OCI-LY3 (cell line): ENCODE measurements around the gene C1QTNF4.

Experiments
- H2AFZ ChIP-seq: fragments of 200-600, 300-600 bp; shearing (Covaris generic); 2 replicates; pipeline ENCODE4 v1.6.0; 2014; ENCODE audit warnings: antibody characterized with exemption, low read depth, low read length
- H3K27ac ChIP-seq: fragments of 200-600, 300-600 bp; sonication (generic); 2 replicates; pipeline ENCODE4 v1.5.1; 2014; ENCODE audit warnings: mild to moderate bottlenecking, low read length, moderate library complexity, mixed read lengths
- H3K27me3 ChIP-seq: fragments of 200-600, 300-600 bp; sonication (generic); 2 replicates; pipeline ENCODE4 v1.6.1; 2014; ENCODE audit warnings: low read depth, low read length, mixed read lengths
- H3K36me3 ChIP-seq: fragments of 200-600, 300-600 bp; sonication (generic); replicated peaks from 2 replicates; pipeline ENCODE3; 2014; ENCODE audit warnings: low read depth, low read length, mixed read lengths
- H3K4me1 ChIP-seq: fragments of 300-600, 200-600 bp; sonication (generic); 2 replicates; pipeline ENCODE4 v1.6.1; 2014; ENCODE audit warnings: low read length, mixed read lengths
- H3K4me2 ChIP-seq: fragments of 200-600, 300-600 bp; sonication (generic); 2 replicates; pipeline ENCODE4 v1.6.1; 2014; ENCODE audit warnings: low read length, mixed read lengths
- H3K4me3 ChIP-seq: fragments of 300-600, 200-600 bp; sonication (generic); 2 replicates; pipeline ENCODE4 v1.5.1; 2014; ENCODE audit warnings: antibody characterized with exemption, mild to moderate bottlenecking, low read length, moderate library complexity
- H3K79me2 ChIP-seq: fragments of 300-600, 200-600 bp; shearing (Covaris generic); 2 replicates; pipeline ENCODE4 v1.6.1; 2014; ENCODE audit warnings: mild to moderate bottlenecking, low read length, mixed read lengths
- H3K9ac ChIP-seq: fragments of 300-600, 200-600 bp; shearing (Covaris generic); 2 replicates; pipeline ENCODE4 v1.6.0; 2014; ENCODE audit warnings: mild to moderate bottlenecking, low read length, moderate library complexity
- H3K9me3 ChIP-seq: fragments of 200-600, 300-600 bp; shearing (Covaris generic); 2 replicates; pipeline ENCODE4 v1.6.1; 2014; ENCODE audit warnings: low read length, mixed read lengths; ENCODE audit not compliant: insufficient read depth
- H4K20me1 ChIP-seq: fragments of 200-600, 300-600 bp; sonication (generic); 2 replicates; pipeline ENCODE4 v1.6.1; 2016; ENCODE audit warnings: low read length, mixed read lengths; ENCODE audit not compliant: insufficient read depth
- EZH2phosphoT487 ChIP-seq: fragments of 200-600 bp; shearing (Covaris generic); IDR thresholded peaks from 2 replicates; pipeline ENCODE4 v1.6.1; 2018; ENCODE audit warnings: antibody characterized with exemption, mixed run types, low read depth
- TF ChIP-seq, protein P1 (sequence below): fragments of 200-600, 300-600 bp; sonication (generic); IDR thresholded peaks from 2 replicates; pipeline ENCODE4 v1.5.1; 2014; ENCODE audit warnings: antibody characterized with exemption, low read length, low read depth

Gene C1QTNF4

DNA sequence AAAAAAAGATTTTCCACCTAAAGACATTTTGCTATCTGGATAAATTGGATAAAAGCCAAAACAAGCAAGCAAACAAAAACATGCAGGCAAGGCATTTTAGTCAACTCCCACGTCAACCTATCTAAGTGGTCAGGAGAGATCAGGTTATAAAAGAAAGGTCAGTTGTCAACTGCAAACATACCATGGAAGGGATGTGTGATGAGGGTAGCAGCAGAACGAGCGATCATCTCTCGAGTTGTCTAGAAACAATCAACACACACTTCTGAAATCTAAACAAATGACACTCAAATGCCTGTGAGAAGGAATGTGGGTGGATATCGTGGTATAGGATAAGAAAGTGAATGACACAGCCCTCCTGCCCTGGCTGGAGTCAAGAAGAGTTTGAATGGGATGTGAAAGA is 37.3 kb upstream of the C1QTNF4 start:
- H3K79me2 ChIP-seq: no peaks in the 10 kb centered on the region
- no peak overlapping the region for H3K27ac ChIP-seq
- H3K36me3 ChIP-seq: peaks cover 46% of the 10 kb centered on the region
- no peaks in the 10 kb centered on the region for H3K27me3 ChIP-seq
- H4K20me1 ChIP-seq: no peaks in the 10 kb centered on the region
- H3K4me3 ChIP-seq: no peak overlapping the region
- H3K9ac ChIP-seq: no peak overlapping the region
- no peak overlapping the region for H2AFZ ChIP-seq
- H3K4me1 ChIP-seq: no peaks in the 10 kb centered on the region
- H3K4me2 ChIP-seq: no peak overlapping the region
- no peaks in the 10 kb centered on the region for H3K9me3 ChIP-seq
- no peak for TF ChIP-seq EZH2phosphoT487
- TF ChIP-seq, protein P1, sequence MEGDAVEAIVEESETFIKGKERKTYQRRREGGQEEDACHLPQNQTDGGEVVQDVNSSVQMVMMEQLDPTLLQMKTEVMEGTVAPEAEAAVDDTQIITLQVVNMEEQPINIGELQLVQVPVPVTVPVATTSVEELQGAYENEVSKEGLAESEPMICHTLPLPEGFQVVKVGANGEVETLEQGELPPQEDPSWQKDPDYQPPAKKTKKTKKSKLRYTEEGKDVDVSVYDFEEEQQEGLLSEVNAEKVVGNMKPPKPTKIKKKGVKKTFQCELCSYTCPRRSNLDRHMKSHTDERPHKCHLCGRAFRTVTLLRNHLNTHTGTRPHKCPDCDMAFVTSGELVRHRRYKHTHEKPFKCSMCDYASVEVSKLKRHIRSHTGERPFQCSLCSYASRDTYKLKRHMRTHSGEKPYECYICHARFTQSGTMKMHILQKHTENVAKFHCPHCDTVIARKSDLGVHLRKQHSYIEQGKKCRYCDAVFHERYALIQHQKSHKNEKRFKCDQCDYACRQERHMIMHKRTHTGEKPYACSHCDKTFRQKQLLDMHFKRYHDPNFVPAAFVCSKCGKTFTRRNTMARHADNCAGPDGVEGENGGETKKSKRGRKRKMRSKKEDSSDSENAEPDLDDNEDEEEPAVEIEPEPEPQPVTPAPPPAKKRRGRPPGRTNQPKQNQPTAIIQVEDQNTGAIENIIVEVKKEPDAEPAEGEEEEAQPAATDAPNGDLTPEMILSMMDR: no peak

DNA sequence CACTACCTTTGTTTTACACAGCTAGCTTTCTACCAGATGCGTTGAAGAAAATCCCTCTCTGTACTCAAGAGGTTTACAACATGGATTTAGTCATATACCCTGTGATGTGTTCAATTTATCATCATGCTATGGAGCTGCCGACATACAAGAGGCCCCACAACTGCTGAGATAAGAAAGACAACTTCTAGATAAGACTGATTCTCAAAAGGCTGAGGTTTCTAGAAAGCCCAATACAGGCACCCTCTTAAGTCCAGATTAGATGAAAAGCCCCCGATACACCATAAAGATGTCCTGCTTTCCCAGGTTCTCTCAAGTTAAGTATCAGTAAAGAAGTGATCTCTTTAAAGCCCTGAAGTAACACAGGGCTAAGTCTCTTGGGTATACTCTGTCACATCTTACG is 33.8 kb upstream of the C1QTNF4 start:
- Histone ChIP-seq H3K4me1 (no peaks in the 10 kb centered on the region), H3K4me3 (no peak overlapping the region), H3K4me2 (no peak overlapping the region), H3K9ac (no peak overlapping the region), H3K79me2 (no peaks in the 10 kb centered on the region), H4K20me1 (no peaks in the 10 kb centered on the region), H3K27ac (no peak overlapping the region), H3K27me3 (no peaks in the 10 kb centered on the region), H3K36me3 (peaks cover 42% of the 10 kb centered on the region), H3K9me3 (no peaks in the 10 kb centered on the region), H2AFZ (no peak overlapping the region)
- no peak for TF ChIP-seq EZH2phosphoT487
- TF ChIP-seq, protein P1: no peak

DNA sequence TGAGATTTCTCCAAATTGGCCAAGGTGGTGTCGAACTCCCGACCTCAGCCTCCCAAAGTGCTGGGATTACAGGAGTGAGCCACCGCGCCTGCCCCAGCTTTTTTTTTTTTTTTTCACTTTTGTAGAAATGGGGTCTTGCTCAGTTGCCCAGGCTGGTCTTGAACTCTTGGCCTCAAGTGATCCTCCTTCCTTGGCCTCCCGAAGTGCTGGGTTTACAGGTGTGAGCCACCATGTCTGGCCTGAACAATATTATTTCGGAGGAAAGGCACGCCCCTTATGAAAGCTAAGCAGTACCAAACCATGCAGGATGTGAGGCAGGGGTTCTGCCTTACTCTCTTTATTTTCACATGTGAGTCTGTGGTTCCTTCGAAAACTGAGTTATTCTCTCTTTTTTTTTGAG is 32.0 kb upstream of the C1QTNF4 start:
- no peak overlapping the region for H2AFZ ChIP-seq
- no peak overlapping the region for H3K4me3 ChIP-seq
- H3K9me3 ChIP-seq: no peaks in the 10 kb centered on the region
- TF ChIP-seq, protein P1: no peak
- TF ChIP-seq EZH2phosphoT487: no peak
- no peak overlapping the region for H3K4me2 ChIP-seq
- H3K36me3 ChIP-seq: peaks cover 43% of the 10 kb centered on the region
- no peaks in the 10 kb centered on the region for H3K4me1 ChIP-seq
- H3K27ac ChIP-seq: no peak overlapping the region
- H3K9ac ChIP-seq: no peak overlapping the region
- no peaks in the 10 kb centered on the region for H3K79me2 ChIP-seq
- no peaks in the 10 kb centered on the region for H3K27me3 ChIP-seq
- H4K20me1 ChIP-seq: no peaks in the 10 kb centered on the region

DNA sequence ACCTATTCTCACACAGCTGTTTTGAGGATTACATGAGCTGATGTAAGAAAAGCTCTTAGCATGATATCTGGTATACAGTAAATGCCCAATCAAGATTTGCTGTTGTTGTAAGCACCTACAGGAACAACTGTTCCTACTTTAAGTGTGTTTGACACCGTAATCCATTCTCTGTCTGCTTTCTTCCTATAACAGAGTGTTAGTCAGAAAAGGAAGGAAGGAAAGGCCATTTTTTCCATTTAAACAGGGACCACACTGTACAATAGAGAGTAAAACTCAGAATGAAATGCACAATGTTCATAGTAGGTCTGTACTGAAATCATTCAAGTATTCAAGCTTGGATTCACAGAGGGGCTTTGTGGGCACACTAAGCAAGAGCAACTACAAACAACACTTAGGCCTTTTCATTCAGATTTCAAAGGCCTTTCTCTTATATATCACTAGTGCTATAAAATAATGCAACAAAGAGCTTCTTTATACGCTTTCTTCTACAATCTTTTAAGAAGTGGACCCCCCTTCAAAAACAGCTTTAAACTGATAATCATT is 26.7 kb upstream of the C1QTNF4 start:
- H3K4me3 ChIP-seq: no peak overlapping the region
- no peak overlapping the region for H2AFZ ChIP-seq
- TF ChIP-seq EZH2phosphoT487: no peak
- TF ChIP-seq, protein P1: no peak
- H3K9ac ChIP-seq: no peak overlapping the region
- H3K27ac ChIP-seq: no peak overlapping the region
- no peaks in the 10 kb centered on the region for H3K9me3 ChIP-seq
- H3K36me3 ChIP-seq: peaks cover 22% of the 10 kb centered on the region
- H3K4me1 ChIP-seq: peaks cover 12% of the 10 kb centered on the region
- H4K20me1 ChIP-seq: no peaks in the 10 kb centered on the region
- H3K27me3 ChIP-seq: no peaks in the 10 kb centered on the region
- H3K79me2 ChIP-seq: no peaks in the 10 kb centered on the region
- H3K4me2 ChIP-seq: no peak overlapping the region
